Upper lobe of left lung (tissue), 4 donors: Measurements from ENCODE around the gene GRID1.

Experiments used
- EP300 ChIP-seq, 4 donors: sonication (generic); formaldehyde crosslinking; IDR thresholded peaks; one replicate each; pipeline ENCODE4 v1.5.1; 2017; ENCODE audit warnings: antibody characterized with exemption in 4 of 4, control low read depth in 2 of 4
- POLR2A ChIP-seq, 4 donors: fragments of 450-650 bp; IDR thresholded peaks; one replicate each; pipeline ENCODE4 v1.5.1; 2016 to 2017; ENCODE audit warnings: antibody characterized with exemption in 4 of 4, mild to moderate bottlenecking in 2 of 4
- TF ChIP-seq, protein P1 (sequence below), 6 experiments: fragments of 450-650 bp in 4 of 6; fragments of 200-600 bp in 2 of 6; sonication (generic) in 2 of 6; IDR thresholded peaks; one replicate each; pipeline ENCODE4 v1.5.1; 2016 to 2019; ENCODE audit warnings: antibody characterized with exemption in 6 of 6

- TF ChIP-seq EP300 (IDR thresholded peaks at IDR 0.05) (no peak), POLR2A (IDR thresholded peaks at IDR 0.05) (no peak)
- TF ChIP-seq, protein P1, sequence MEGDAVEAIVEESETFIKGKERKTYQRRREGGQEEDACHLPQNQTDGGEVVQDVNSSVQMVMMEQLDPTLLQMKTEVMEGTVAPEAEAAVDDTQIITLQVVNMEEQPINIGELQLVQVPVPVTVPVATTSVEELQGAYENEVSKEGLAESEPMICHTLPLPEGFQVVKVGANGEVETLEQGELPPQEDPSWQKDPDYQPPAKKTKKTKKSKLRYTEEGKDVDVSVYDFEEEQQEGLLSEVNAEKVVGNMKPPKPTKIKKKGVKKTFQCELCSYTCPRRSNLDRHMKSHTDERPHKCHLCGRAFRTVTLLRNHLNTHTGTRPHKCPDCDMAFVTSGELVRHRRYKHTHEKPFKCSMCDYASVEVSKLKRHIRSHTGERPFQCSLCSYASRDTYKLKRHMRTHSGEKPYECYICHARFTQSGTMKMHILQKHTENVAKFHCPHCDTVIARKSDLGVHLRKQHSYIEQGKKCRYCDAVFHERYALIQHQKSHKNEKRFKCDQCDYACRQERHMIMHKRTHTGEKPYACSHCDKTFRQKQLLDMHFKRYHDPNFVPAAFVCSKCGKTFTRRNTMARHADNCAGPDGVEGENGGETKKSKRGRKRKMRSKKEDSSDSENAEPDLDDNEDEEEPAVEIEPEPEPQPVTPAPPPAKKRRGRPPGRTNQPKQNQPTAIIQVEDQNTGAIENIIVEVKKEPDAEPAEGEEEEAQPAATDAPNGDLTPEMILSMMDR (IDR thresholded peaks at IDR 0.05), result no peak
Measured at GRCh38 chr10:86192147-86192546, 174.4 kb downstream of the GRID1 start.
